ENCODE measurements around the gene GNAQ.
"Not testable (repeated sequence)": the region's sequence is repeated elsewhere in the genome, so short reads cannot be mapped to it uniquely, and the experiment has no call there.

GNAQ gene

DNA sequence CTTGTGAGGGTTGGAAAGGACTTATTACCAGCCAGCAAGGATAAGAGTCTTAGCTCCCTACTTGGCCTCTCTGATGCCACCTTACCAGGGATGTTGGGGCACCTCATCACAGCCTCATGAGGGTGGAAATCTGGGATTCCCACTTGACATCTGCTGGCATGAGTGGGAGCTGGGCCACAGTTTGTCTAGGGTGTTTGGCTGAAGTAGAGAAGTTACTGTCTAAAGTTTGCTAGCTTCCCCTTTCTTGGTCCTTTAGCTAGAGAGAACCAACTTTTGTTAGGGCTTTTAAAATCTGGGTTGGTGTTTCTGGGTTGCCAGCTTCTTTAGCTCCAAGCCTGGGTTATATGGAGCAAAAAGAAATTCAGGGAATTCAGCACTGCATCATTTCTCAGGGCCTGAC lies 326.0 kb downstream of the GNAQ start:
- DNase-seq, result no peak

DNA sequence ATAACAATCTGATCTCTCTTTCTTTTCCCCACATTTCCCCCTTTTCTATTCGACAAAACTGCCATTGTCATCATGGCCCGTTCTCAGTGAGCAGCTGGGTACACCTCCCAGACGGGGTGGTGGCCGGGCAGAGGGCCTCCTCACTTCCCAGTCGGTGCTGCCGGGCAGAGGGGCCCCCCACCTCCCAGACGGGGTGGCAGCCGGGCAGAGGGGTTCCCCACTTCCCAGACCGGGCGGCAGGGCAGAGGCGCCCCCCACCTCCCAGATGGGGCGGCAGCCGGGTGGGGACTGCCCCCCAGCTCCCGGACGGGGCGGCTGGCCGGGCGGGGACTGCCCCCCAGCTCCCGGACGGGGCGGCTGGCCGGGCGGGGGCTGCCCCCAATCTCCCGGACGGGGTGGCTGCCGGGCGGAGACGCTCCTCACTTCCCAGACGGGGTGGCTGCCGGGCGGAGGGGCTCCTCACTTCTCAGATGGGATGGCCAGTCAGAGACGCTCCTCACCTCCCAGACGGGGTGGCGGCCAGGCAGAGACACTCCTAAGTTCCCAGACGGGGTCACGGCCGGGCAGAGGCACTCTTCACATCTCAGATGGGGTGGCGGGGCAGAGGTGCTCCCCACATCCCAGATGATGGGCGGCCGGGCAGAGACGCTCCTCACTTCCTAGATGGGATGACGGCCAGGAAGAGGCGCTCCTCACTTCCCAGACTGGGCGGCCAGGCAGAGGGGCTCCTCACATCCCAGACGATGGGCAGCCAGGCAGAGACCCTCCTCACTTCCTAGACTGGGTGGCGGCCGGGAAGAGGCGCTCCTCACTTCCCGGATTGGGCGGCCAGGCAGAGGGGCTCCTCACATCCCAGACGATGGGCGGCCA lies 328.9 kb downstream of the GNAQ start:
- DNase-seq, result not testable (repeated sequence)

DNA sequence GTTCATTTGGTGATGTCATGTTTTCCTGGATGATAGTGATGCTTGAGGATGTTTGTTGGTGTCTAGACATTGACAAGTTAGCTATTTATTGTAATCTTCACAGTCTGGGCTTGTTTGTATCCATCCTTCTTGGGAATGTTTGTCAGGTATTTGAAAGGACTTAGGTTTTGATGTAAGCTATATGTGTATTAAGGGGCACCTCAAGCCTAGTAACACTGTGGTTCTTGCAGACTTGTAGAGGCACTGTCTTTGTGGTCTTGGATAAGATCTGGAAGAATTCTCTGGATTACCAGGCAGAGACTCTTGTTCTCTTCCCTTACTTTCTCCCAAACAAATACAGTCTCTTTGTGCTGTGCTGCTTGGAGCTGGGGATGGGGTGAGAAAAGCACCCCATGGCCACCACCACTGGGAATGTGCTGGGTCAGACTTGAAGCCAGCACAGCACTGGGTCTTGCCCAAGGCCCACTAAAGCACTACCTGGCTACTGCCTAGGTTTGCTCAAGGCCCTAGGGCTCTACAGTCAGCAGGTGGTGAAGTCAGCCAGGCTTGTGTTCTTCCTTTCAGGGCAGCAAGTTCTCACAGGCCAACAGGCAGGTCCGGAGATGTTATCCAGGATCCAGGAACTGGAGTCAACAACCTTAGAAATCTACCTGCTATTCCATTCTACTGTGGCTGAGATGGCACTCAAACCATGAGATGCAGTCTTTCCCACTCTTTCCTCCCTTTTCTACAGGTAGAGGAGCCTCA lies 334.2 kb downstream of the GNAQ start:
- no peak for DNase-seq

DNA sequence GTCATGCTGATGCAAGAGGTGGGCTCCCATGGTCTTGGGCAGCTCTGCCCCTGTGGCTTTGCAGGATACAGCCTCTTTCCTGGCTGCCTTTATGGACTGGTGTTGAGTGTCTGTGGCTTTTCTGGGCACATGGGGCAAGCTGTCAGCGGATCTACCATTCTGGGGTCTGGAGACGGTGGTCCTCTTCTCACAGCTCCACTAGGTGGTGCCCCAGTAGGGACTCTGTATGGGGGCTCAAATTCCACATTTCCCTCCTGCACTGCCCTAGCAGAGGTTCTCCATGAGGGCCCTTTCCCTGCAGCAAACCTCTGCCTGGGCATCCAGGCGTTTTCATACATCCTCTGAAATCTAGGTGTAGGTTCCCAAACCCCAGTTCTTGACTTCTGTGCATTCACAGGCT lies 340.9 kb downstream of the GNAQ start:
- DNase-seq, result not testable (repeated sequence)

DNA sequence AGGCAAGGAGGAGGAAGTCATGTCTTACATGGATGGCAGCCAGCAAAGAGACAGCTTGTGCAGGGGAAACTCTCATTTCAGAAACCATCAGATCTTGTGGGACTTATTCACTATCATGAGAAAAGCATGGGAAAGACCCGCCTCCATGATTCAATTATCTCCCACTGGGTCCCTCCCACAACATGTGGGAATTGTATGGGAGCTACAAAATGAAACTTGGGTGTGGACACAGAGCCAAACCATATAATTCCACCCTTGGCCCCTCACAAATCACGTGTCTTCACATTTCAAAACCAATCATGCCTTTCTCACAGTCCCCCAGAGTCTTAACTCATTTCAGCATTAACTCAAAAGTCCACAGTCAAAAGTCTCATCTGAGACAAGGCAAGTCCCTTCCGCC lies 341.5 kb downstream of the GNAQ start:
- not testable (repeated sequence) for DNase-seq

DNA sequence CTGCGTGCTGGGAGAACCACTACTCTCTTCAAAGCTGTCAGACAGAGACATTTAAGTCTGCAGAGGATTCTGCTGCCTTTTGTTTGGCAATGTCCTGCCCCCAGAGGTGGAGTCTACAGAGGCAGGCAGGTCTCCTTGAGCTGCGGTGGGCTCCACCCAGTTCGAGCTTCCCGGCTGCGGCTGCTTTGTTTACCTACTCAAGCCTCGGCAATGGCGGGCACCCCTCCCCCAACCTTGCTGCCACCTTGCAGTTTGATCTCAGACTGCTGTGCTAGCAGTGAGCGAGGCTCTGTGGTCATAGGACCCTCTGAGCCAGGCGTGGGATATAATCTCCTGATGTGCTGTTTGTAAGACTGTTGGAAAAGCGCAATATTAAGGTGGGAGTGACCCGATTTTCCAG lies 343.9 kb downstream of the GNAQ start:
- not testable (repeated sequence) for DNase-seq

DNA sequence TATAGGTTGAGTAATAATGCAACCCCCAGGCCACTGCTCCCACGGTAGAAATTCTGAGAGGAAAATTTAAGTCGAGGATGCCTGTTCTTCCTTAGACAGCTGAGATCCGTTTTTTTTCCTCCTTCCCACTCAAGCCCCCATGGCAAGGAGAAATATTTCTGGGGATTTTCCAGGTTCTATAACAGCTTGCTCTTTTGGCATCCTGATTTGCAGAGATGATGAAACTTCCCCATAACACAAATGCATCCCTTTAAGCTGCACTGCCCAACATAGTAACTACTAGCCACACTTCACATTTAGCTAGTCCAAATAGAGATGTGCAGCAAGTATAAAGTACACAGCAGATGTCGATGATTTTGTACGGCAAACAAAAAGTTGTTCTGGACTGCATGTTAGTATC lies 351.0 kb downstream of the GNAQ start:
- DNase-seq, result no peak

DNA sequence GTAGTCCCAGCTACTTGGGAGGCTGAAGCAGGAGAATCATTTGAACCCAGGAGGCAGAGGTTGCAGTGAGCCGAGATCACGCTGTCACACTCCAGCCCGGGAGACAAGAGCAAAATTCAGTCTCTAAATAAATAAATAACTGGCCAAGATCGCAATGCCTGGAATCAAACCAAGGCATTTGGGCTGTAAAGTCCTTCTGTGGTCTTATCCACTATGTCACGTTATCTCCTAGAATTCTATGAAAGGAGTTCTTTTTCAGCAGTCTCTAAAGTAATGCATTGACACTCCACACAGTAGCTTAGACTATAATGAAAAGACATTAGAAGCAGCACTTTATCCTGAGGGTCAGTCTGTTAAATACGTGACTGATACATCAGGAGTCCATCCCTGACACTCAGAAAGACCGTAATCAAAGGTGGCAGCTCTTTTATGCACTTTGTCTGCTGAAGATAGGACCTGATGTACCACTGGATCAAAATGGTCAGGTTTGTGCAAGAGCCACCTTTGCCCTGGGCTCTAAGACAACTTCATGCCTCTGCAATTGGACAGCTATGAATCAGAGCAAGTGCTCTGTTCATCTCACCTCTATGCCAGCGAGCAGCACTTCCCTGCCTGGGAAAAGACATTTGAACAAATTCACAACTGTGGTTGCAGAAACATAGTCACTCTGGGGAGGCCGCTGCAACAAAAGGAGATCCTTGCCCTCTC lies 351.8 kb downstream of the GNAQ start:
- no peak for DNase-seq

DNA sequence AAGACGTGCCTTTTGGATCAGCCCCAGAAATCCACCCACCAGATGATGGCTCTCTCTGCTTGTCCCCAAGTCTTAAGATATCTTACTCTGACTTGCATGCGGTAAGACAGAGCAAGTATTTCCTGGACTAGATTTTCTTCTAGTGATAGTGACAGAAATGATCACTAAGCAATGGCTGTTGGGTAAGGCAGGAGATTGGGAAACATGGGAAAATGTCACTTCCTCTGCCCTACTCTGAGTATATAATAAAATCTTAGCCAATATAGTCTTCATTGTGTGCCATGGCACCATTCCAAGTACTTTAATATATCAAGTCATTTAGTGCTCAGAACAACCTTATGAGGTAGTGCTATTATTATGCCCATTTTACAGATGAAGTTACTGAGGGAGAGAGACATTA lies 352.5 kb downstream of the GNAQ start:
- no peak for DNase-seq

DNA sequence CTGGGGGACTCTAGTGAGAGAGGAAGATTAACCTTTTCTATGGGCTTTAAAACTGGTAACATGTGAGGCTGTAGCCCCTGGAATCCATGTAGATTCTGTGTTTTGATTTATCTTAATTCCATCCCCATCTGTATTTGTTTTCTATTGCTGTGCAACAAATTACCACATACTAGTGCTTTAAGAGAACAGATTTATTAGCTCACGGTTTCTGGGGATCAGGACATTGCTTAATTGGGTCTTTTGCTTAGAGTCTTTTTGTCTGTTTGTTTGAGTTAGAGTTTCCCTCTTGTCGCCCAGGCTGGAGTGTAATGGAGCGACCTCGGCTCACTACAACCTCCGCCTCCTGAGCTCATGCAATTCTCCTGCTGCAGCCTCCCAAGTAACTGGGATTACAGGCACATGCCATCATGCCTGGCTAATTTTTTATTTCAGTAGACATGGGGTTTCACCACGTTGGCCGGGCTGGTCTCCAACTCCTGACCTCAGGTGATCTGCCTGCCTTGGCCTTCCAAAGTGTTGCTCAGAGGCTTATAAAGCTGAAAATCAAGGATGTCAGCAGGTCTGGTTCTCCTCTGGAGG lies 353.6 kb downstream of the GNAQ start:
- DNase-seq, result no peak

DNA sequence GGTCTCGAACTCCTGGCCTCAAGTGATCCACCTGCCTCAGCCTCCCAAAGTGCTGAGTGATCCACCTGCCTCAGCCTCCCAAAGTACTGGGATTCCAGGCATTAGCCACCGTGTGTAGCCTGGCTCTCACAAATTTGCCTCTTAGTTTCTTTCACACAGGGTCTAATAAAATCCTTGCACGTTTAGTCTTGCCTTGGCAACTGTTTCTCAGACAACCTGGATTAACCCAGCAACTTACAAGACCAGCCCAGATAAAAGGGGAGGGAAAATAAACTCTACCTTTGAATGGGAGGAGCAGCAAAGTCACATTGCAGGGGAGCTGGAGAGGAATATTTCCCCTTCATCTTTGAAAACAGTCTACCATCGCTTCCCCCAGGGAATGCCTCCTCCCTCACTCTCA lies 354.2 kb downstream of the GNAQ start:
- peak in 1 of 51 donors; percentile 16 for DNase-seq

DNA sequence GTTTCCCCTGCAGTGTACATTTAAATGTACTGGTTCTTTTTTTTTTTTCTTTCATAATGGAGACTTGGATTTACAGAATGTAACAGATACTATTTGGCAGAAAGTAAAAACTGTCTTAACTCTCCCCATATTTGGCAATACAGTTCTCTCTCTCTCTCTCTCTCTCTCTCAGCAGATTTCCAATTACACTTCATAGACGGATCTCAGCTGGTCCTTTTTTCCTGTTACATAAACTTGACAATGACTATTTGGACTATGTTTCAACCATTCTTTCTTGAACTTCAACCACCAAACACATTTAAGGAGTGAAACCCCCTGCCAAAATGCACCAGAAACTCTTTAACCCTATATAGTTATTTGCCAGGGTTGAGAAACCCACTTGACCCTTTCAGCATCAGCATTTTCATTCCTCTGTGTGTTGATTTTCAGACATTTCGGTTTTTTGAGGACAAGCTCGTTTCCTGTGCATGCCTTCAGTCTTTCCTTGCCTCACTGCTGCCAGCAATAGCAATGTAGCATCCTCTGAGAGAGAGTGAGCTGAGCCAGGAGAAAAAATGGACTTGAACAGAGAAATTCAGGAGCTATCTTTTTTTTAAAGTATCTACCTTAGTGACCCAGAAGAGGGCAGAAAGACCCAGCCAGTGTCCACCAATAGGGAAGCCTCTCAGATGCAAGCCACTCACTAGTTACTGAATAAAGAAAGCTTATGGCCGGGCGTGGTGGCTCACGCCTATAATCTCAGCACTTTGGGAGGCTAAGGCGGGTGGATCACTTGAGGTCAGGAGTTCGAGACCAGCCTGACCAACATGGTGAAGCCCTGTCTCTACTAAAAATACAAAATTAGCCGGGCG lies 357.4 kb downstream of the GNAQ start:
- DNase-seq, result no peak

DNA sequence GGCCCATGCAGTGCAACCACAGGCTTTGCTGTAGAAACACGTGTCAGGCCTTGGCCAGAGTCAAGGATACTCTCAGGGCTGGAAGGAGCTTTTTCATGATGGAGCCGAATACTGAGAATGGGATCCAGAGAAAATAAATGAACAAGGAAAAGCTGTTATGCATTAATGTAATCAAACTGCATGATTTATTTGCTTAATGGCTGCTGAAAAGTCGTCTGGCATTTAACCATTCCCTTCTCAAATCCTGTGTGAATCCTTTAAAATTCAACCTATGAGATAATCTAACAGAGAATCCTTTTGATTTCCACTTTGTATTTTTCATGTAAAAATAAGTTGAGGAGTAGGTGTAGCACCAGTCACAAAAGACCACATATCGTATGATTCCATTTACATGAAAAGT lies 359.4 kb downstream of the GNAQ start:
- DNase-seq, result no peak

DNA sequence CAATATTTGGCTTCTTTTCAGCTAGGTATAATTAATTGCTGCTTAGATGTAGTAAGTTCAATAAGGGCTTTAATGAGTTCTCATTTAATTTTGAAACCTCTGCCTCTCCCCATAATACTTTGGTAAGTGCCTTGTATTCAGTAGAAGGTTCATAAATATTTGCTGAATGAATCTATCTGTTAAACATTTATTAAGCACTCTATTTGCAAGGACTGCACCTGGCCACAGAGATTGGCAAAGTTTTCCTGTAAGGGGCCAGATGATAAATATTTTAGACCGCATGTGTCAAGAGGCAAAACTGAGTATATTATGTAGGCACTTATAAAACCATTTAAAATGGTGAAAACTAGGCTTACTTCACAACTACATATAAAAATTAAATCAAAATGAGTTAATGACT lies 364.5 kb downstream of the GNAQ start:
- DNase-seq, result no peak

Measured in hypothalamus (tissue), 51 donors.